CD4-positive, alpha-beta T cell treated with Interferon gamma for 1 hour (primary cell): Measurements from ENCODE around the gene TGFBI.

ENCODE experiments used
- DNase-seq: peaks from one replicate; pipeline ENCODE4 v3.0.0-alpha.2; 2020

TGFBI gene

GRCh38 chr5:136028782-136029742 is at the start of gene TGFBI:
Gene TGFBI (plus strand): TSS chr5:136028988. CDS start chr5:136029056, 68 bp downstream.
- DNase-seq, result peak; percentile 41

- no peak for DNase-seq
Observed at GRCh38 chr5:135978993-135979392, 49.8 kb upstream of the TGFBI start.

DNA sequence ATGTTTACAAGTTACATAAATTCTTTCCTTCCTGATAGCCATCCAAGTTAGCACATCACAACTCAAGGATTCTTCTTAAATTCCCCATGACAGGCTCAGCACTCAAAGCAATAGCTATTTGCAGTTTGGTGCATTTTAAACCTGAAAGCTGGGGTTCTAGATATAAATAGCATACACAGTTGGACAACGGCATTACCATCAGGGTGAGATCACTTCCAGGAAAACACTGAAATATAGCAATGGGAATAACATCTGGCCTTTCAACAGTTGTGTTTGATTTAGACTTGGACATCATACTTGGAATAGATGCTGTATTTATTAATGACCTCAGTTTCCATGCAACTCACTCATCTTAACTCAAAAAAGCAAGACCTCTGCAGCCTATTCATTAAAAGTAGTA is 49.3 kb upstream of the TGFBI start:
- no peak for DNase-seq

DNA sequence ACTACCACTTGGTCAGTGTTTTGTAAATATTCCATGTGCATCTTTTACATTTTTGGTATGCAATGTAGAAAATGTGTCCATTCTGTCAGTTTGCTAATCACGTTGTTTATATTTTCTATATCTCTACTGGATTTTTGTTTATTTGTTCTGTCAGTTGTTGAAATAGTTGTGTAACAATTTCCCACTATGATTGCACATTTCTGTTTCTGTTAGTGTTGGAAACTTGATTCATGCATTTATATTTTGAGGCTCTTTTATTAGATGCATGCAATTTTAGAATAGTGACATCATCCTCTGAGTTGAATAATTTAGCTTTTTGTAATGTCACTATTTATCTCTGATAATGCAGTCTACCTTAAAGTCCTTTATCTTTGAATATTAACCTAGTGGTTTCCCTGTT is 48.2 kb upstream of the TGFBI start:
- DNase-seq, result no peak

GRCh38 chr5:135985951-135986350 is 42.8 kb upstream of the TGFBI start:
- DNase-seq, result no peak

GRCh38 chr5:135986401-135986800 is 42.4 kb upstream of the TGFBI start:
- no peak for DNase-seq

DNA sequence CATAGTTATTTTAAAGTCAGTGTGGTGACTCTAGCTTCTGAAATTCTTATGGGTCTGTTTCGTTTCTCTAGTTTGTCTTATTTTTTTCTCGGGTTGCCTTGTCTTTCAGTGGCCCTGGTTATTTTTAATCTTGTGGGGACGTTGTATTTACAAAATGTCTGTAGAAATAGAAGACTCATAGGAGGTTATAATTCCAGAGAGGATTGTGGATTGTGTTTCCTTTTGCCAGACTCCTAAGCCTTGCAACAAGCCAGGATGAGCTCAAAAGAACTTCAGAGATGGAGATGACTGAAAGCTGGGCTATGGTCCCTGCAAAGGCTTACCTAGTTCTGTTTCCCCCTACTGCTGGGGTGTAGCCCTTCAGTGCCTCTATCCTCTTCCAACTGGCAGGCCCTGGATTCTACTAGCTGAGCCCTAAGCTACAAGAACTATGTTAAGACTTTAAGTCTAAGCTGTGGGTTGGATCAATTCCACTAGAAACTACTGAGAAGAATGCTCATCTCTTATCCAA is 41.8 kb upstream of the TGFBI start:
- no peak for DNase-seq

DNA sequence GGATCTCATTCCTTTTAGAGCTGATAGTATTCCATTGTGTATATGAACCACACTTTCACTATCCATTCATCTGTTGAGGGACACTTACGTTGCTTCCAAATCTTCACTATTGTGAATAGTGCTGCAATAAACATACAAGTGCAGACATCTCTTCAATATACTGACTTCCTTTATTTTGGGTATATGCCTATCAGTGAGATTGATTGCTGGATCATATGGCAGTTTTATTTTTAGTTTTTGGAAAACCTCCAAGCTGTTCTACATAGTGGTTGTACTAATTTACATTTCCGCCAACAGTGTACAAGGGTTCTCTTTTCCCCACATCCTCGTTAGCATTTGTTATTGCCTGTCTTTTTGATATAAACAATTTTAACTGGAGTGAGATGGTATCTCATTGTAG is 40.2 kb upstream of the TGFBI start:
- DNase-seq, result no peak

- DNase-seq, result no peak
Observed at GRCh38 chr5:135989686-135990085, 39.1 kb upstream of the TGFBI start.

DNA sequence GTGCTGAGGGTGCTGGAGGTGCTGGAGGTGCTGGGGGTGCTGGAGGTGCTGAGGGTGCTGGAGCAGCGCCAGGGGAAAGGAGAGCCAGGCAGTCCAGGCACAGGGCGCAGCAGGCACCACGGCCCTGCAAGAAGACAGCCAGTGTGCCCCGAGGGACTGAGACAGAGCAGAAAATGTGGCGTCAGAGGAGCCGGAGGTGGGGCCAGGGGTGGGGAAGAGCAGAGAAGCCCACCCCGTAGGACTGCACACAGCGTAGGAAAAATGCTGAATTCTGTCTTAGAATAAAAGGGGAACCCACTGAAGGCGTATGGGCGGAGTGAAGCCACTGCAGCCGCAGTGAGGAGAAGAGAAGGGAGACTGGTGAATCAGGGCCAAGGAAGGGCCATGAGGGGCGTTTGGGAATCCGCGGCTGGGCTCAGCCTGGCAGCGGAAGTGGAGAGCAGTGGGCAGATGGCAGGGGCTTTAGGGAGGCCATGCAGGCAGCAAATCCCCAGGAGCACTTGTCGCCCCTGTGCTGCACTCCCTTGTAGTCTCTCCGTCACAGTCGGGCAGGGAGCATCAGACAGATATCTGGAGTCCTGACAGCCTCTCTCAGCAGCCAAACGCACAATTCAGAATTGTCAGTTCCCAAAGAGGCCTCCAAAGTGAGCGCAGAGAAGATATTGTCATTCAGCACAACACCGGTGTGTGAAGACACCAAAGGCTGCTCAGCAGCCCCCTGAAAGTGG is 38.1 kb upstream of the TGFBI start:
- DNase-seq, result no peak

DNA sequence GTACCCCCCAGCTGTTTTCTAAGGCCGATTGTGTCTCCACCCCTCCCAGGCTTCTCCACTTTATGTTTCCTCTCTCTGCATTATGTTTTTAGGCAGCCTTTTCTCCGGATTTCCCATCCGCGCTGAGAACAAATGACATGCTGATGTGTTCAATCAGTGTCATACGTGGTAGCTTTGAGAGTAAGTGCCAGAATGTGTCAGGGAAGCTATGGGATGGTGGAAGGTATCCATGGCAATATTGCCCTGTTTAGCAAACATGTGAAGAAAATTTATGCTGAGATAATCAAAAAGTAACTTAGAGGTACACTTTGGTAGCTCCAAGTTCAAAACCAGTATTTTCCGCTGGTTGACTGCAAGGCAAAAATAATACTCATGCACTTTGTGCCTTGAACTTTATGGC is 37.4 kb upstream of the TGFBI start:
- DNase-seq, result no peak

GRCh38 chr5:135993335-135993879 is 35.4 kb upstream of the TGFBI start:
- no peak for DNase-seq

DNA sequence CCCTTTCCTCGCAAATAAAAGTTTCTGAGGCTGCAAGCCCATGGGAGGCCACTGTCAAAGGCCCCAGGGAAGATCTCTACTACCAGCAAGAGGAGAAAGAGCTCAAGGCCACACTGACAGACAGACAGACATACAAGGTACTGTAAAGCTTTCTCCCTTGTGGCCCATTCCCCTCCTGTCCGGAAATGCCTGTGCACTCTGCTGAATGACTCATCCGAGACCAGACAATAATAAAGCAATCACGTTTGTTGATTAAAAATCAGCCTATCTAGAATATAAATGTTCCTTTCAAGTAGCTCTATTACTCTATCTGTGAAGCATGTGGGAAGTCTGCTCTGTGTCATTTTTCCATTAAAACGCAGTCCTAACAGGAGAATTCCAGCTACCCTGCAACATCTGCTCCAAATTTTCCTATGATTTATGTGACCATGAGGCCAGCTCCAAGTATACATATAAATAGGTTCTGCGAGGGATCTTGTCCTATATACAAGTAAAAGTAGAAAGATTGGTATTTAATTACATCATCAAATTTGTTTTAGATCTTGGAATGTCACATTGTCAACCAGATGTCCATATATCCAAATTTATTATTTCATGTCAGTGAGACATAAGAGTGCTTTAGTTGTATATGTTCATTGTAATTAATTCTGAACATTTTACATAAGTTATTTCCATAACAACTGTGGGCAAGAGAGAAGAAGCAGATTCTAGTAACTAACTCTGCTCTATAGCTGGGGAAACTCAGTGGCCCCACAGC is 34.7 kb upstream of the TGFBI start:
- DNase-seq, result no peak

- DNase-seq, result no peak
Observed at GRCh38 chr5:135995976-135996375, 32.8 kb upstream of the TGFBI start.

GRCh38 chr5:135996611-135997010 is 32.2 kb upstream of the TGFBI start:
- DNase-seq, result no peak

GRCh38 chr5:135997673-135998335 is 31.0 kb upstream of the TGFBI start:
- DNase-seq, result no peak

DNA sequence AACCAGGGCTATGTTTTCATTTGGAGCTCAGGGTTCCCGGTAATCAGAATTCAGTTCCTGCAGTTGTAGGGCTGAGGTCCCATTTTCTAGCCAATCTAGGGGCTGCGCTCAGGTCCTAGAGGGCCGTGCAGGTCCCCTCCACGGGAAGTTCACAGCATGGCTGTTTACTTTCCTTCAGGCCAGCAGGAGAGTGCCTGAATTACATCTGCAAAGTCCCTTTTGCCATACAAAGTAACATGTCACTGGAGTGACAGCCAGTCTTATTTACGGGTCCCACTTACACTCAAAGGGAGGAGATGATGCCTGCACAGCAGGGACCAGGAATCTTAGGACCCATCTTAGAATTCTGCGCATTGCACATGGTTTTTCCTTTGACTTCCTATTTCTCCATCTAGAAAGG is 29.9 kb upstream of the TGFBI start:
- DNase-seq, result no peak

DNA sequence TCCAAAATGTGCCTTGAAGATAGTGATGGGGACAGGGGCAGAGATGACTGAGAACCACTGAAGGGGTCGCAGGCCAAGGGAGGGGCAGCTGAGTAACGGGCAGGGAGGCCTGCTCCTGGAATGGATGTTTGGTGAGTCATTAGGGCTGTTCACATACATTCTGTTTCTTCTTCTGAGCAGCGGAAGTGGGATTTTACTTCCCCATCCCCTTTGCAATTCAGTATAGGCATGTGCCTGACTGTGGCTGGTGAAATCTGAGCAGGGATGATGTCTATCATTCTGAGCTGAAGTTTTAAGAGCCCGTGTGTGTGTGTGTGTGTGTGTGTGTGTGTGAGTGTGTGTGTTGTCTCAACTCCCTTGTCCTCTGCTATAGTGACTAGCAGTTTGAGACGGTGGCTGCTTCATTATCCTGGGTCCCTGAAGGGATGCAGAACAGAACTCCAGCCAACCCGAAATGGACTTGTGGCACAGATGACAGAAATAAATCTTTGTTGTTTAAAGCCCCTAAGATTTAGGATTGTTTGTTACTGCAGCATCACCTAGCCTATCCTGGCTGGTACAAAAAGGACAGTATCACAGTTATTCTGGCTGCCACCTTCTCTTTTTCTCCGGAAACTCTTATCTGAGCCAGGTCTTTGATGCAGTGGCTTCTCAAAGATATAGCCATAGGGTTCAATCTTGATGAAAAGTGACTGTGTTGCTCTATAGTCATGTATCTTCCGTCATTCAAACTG is 29.2 kb upstream of the TGFBI start:
- DNase-seq, result peak; percentile 23

- no peak for DNase-seq
Observed at GRCh38 chr5:136000147-136000546, 28.6 kb upstream of the TGFBI start.

DNA sequence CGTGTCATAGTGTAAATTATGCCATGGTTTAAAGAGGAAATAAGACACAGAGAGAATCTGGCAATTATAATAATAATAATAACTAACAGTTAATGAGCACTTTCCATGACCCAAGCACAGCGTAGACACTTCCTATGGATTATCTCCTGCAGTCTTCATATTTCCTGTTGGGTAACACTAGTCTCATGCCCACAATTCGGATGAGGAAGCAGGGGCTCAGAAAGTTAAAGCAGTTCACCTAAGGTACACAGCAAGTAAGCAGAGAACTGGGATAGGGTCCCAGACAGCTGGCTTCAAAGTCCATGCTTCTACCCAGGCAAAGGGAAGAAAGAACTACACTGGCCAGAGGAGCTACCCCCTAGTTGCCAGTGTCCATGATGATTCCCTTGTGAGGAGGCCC is 27.9 kb upstream of the TGFBI start:
- no peak for DNase-seq

GRCh38 chr5:136001466-136001981 is 27.3 kb upstream of the TGFBI start:
- DNase-seq, result no peak
